Skeletal muscle cell (primary cell): ENCODE results near the gene CFAP97D2.
"Not testable (repeated sequence)": the region's sequence is repeated elsewhere in the genome, so short reads cannot be mapped to it uniquely, and the experiment has no call there.

Experiments
- DNase-seq: peaks from one replicate; pipeline ENCODE4 v3.0.0-alpha.2; 2010; ENCODE audit warnings: low read depth
- H3K4me3 ChIP-seq: 2 replicates; pipeline ENCODE4 v1.5.1; 2011; ENCODE audit warnings: low read depth, mild to moderate bottlenecking, control low read depth, low read length, moderate library complexity

Gene CFAP97D2

GRCh38 chr13:114257014-114257413 is 78.0 kb downstream of the CFAP97D2 start:
- no peak for DNase-seq
- H3K4me3 ChIP-seq = no peak overlapping the region

- no peak overlapping the region for H3K4me3 ChIP-seq
- no peak for DNase-seq
Observed at GRCh38 chr13:114258589-114258988, 79.5 kb downstream of the CFAP97D2 start.

GRCh38 chr13:114259374-114259773 is 80.3 kb downstream of the CFAP97D2 start:
- DNase-seq = no peak
- H3K4me3 ChIP-seq = no peak overlapping the region

- DNase-seq = no peak
- H3K4me3 ChIP-seq = no peak overlapping the region
Observed at GRCh38 chr13:114259974-114260373, 80.9 kb downstream of the CFAP97D2 start.

GRCh38 chr13:114260814-114261213 is 81.8 kb downstream of the CFAP97D2 start:
- no peak overlapping the region for H3K4me3 ChIP-seq
- DNase-seq = no peak

- DNase-seq = no peak
Observed at GRCh38 chr13:114261328-114261965, 82.4 kb downstream of the CFAP97D2 start.

GRCh38 chr13:114263578-114263977 is 84.5 kb downstream of the CFAP97D2 start:
- no peak overlapping the region for H3K4me3 ChIP-seq

More at GRCh38 chr13:114261328-114261965, 82.4 kb downstream of the CFAP97D2 start:
- H3K4me3 ChIP-seq = no peak overlapping the region

GRCh38 chr13:114264313-114264712 is 85.3 kb downstream of the CFAP97D2 start:
- not testable (repeated sequence) for H3K4me3 ChIP-seq, DNase-seq

More at GRCh38 chr13:114263578-114263977, 84.5 kb downstream of the CFAP97D2 start:
- peak; percentile 12 for DNase-seq

GRCh38 chr13:114264886-114265611 is 86.0 kb downstream of the CFAP97D2 start:
- DNase-seq = peak; percentile 23
- no peak overlapping the region for H3K4me3 ChIP-seq

GRCh38 chr13:114266241-114266640 is 87.2 kb downstream of the CFAP97D2 start:
- DNase-seq = no peak
- H3K4me3 ChIP-seq = no peak overlapping the region

- no peak overlapping the region for H3K4me3 ChIP-seq
- DNase-seq = no peak
Observed at GRCh38 chr13:114268344-114269280, 89.6 kb downstream of the CFAP97D2 start.

GRCh38 chr13:114269281-114269770 is 90.3 kb downstream of the CFAP97D2 start:
- H3K4me3 ChIP-seq = no peak overlapping the region
- DNase-seq = no peak
